GM12892 (cell line): ENCODE measurements around the gene MISP.
"Not testable (repeated sequence)": the region's sequence is repeated elsewhere in the genome, so short reads cannot be mapped to it uniquely, and the experiment has no call there.

Experiments
- POLR2A ChIP-seq: IDR thresholded peaks from 2 replicates; pipeline ENCODE4 v1.6.1; 2011; ENCODE audit warnings: low read depth, low read length, control low read depth
- POLR2AphosphoS5 ChIP-seq: IDR thresholded peaks from 2 replicates; pipeline ENCODE4 v1.6.1; 2011; ENCODE audit warnings: low read depth, low read length, control low read depth
- TAF1 ChIP-seq: IDR thresholded peaks from 2 replicates; pipeline ENCODE4 v1.6.1; 2011; ENCODE audit warnings: low read depth, mild to moderate bottlenecking, control low read depth, low read length, borderline replicate concordance

DNA sequence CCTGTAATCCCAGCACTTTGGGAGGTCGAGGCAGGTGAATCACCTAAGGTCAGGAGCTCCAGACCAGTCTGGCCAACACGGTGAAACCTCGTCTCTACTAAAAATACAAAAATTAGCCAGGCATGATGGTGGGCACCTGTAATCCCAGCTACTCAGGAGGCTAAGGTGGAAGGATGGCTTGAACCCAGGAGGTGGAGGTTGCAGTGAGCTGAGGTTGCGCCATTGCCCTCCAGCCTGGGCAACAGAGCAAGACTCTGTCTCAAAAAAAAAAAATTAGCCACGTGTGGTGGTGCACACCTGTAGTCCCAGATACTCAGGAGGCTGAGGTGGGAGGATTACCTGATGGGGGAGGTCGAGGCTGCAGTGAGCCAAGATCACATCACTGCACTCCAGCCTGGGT lies 48.1 kb upstream of the MISP start:
- TF ChIP-seq TAF1, POLR2A, POLR2AphosphoS5: not testable (repeated sequence)
